ENCODE results near the gene ZNF469. TPM values are rescaled to one million over a fixed set of nuclear protein-coding genes. Genes with fewer than 3 reads are reported as not detected.
"Not testable (repeated sequence)": the region's sequence is repeated elsewhere in the genome, so short reads cannot be mapped to it uniquely, and the experiment has no call there.

The ZNF469 gene
- total RNA-seq, 2 experiments from 2014 or later: 0.24 to 0.31 TPM

DNA sequence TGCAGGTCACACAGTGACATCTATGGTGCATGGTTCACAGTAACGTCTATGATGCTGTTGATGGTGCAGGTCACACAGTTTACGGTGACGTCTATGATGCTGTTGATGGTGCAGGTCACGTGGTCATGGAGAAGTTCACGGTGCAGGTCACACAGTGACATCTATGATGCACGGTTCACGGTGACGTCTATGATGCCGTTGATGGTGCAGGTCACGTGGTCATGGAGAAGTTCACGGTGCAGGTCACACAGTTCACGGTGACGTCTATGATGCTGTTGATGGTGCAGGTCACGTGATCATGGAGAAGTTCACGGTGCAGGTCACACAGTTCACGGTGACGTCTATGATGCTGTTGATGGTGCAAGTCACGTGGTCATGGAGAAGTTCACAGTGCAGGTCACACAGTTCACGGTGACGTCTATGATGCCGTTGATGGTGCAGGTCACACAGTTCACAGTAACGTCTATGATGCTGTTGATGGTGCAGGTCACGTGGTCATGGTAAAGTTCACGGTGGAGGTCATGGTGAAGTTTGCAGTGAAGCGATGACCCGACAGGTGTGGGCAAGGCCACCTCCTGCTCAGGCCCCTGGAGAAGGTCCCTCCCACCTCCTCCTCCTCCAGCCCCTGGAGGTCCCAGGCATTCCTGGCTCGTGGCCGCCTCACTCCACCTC, 27.7 kb downstream of the ZNF469 start:
- DNase-seq; intact Hi-C loops (cut with micrococcal nuclease); H3K9me3 Mint-ChIP-seq; H3K4me3 Mint-ChIP-seq; H3K36me3 Mint-ChIP-seq; POLR2A ChIA-PET; CTCF ChIA-PET; H3K4me1 Mint-ChIP-seq (ENCODE audit: low read depth); H3K27me3 Mint-ChIP-seq; H3K27ac Mint-ChIP-seq: not testable (repeated sequence)

GRCh38 chr16:88411951-88412576, 29.3 kb downstream of the ZNF469 start:
- Mint-ChIP-seq H3K4me3 (no peak overlapping the region), H3K36me3 (no peaks in the 10 kb centered on the region), H3K4me1 (ENCODE audit: low read depth) (peaks cover 2% of the 10 kb centered on the region), H3K9me3 (no peaks in the 10 kb centered on the region), H3K27ac (no peak overlapping the region), H3K27me3 (no peaks in the 10 kb centered on the region)
- intact Hi-C loops (cut with micrococcal nuclease): no loop called here
- no peak for DNase-seq
- ChIA-PET CTCF (no interaction called here), POLR2A (no interaction called here)

- intact Hi-C loops (cut with micrococcal nuclease): no loop called here
- ChIA-PET CTCF (no interaction called here), POLR2A (no interaction called here)
- Mint-ChIP-seq H3K9me3 (no peaks in the 10 kb centered on the region), H3K27me3 (no peaks in the 10 kb centered on the region), H3K4me1 (ENCODE audit: low read depth) (peaks cover 2% of the 10 kb centered on the region), H3K4me3 (no peak overlapping the region), H3K27ac (no peak overlapping the region), H3K36me3 (no peaks in the 10 kb centered on the region)
- DNase-seq: no peak
Observed at GRCh38 chr16:88412766-88413165, 30.0 kb downstream of the ZNF469 start.

GRCh38 chr16:88413231-88413630, 30.5 kb downstream of the ZNF469 start:
- no peaks in the 10 kb centered on the region for H3K9me3 Mint-ChIP-seq
- no peaks in the 10 kb centered on the region for H3K36me3 Mint-ChIP-seq
- POLR2A ChIA-PET: no interaction called here
- no peak overlapping the region for H3K4me3 Mint-ChIP-seq
- intact Hi-C loops (cut with micrococcal nuclease): no loop called here
- no peaks in the 10 kb centered on the region for H3K4me1 Mint-ChIP-seq (ENCODE audit: low read depth)
- H3K27ac Mint-ChIP-seq: no peak overlapping the region
- H3K27me3 Mint-ChIP-seq: no peaks in the 10 kb centered on the region
- no peak for DNase-seq
- CTCF ChIA-PET: no interaction called here

- ChIA-PET POLR2A (no interaction called here), CTCF (no interaction called here)
- H3K4me1 Mint-ChIP-seq (ENCODE audit: low read depth): no peaks in the 10 kb centered on the region
- no peaks in the 10 kb centered on the region for H3K27me3 Mint-ChIP-seq
- no peak overlapping the region for H3K27ac Mint-ChIP-seq
- no peak for DNase-seq
- no peaks in the 10 kb centered on the region for H3K9me3 Mint-ChIP-seq
- H3K4me3 Mint-ChIP-seq: no peak overlapping the region
- intact Hi-C loops (cut with micrococcal nuclease): no loop called here
- H3K36me3 Mint-ChIP-seq: no peaks in the 10 kb centered on the region
Observed at GRCh38 chr16:88413631-88414030, 30.9 kb downstream of the ZNF469 start.

- H3K27me3 Mint-ChIP-seq: no peaks in the 10 kb centered on the region
- POLR2A ChIA-PET: no interaction called here
- intact Hi-C loops (cut with micrococcal nuclease): no loop called here
Observed at GRCh38 chr16:88414521-88415380, 32.0 kb downstream of the ZNF469 start.

GRCh38 chr16:88415381-88415705, 32.6 kb downstream of the ZNF469 start:
- no peak overlapping the region for H3K27ac Mint-ChIP-seq
- no peaks in the 10 kb centered on the region for H3K4me1 Mint-ChIP-seq (ENCODE audit: low read depth)
- H3K4me3 Mint-ChIP-seq: no peak overlapping the region
- ChIA-PET POLR2A (no interaction called here), CTCF (no interaction called here)
- H3K36me3 Mint-ChIP-seq: no peaks in the 10 kb centered on the region
- H3K9me3 Mint-ChIP-seq: no peaks in the 10 kb centered on the region
- DNase-seq: no peak
- intact Hi-C loops (cut with micrococcal nuclease): no loop called here
- H3K27me3 Mint-ChIP-seq: no peaks in the 10 kb centered on the region

More at GRCh38 chr16:88414521-88415380, 32.0 kb downstream of the ZNF469 start:
- H3K4me3 Mint-ChIP-seq: no peak overlapping the region
- no peaks in the 10 kb centered on the region for H3K36me3 Mint-ChIP-seq
- DNase-seq: no peak
- CTCF ChIA-PET: no interaction called here
- H3K27ac Mint-ChIP-seq: no peak overlapping the region
- no peaks in the 10 kb centered on the region for H3K4me1 Mint-ChIP-seq (ENCODE audit: low read depth)
- H3K9me3 Mint-ChIP-seq: no peaks in the 10 kb centered on the region

- no peak overlapping the region for H3K27ac Mint-ChIP-seq
- no peaks in the 10 kb centered on the region for H3K27me3 Mint-ChIP-seq
- H3K4me3 Mint-ChIP-seq: no peak overlapping the region
- ChIA-PET POLR2A (no interaction called here), CTCF (no interaction called here)
- H3K4me1 Mint-ChIP-seq (ENCODE audit: low read depth): no peaks in the 10 kb centered on the region
- intact Hi-C loops (cut with micrococcal nuclease): no loop called here
- no peak for DNase-seq
- H3K36me3 Mint-ChIP-seq: no peaks in the 10 kb centered on the region
- H3K9me3 Mint-ChIP-seq: no peaks in the 10 kb centered on the region
Observed at GRCh38 chr16:88415713-88416323, 33.1 kb downstream of the ZNF469 start.

DNA sequence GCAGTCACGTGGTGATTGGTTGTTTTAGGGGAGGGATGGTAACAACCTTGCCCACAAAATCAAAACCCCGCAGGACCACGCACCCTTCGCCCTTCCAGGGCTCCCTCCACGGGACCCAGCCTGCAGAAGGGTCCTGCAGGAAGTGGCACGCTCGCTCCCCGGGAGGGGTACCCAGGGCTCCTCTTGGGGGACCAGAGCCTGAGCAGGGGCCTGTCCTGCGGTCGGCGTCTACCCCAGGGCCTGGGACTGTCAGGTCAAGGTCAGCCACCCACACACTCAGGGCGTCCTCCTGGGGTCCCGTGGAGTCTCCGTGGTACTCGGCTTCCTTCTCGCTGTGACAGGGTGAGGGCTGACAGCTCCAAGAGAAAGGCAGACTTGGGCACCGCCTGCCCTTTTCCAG, 33.9 kb downstream of the ZNF469 start:
- Mint-ChIP-seq H3K27ac (no peak overlapping the region), H3K4me3 (no peak overlapping the region), H3K9me3 (no peaks in the 10 kb centered on the region), H3K36me3 (no peaks in the 10 kb centered on the region), H3K27me3 (no peaks in the 10 kb centered on the region), H3K4me1 (ENCODE audit: low read depth) (no peaks in the 10 kb centered on the region)
- POLR2A ChIA-PET: no interaction called here
- DNase-seq: no peak
- intact Hi-C loops (cut with micrococcal nuclease): no loop called here
- CTCF ChIA-PET: no interaction called here

- DNase-seq: no peak
- H3K9me3 Mint-ChIP-seq: no peaks in the 10 kb centered on the region
- POLR2A ChIA-PET: no interaction called here
- no peaks in the 10 kb centered on the region for H3K36me3 Mint-ChIP-seq
- intact Hi-C loops (cut with micrococcal nuclease): no loop called here
- CTCF ChIA-PET: interaction anchor here (1.2 kb wide), 1 partner anchor 18 kb away, joined by 3 read pairs; no protein-coding TSS in a partner anchor
- no peaks in the 10 kb centered on the region for H3K4me1 Mint-ChIP-seq (ENCODE audit: low read depth)
- H3K27ac Mint-ChIP-seq: no peak overlapping the region
- no peak overlapping the region for H3K4me3 Mint-ChIP-seq
- no peaks in the 10 kb centered on the region for H3K27me3 Mint-ChIP-seq
Observed at GRCh38 chr16:88417684-88418476, 35.1 kb downstream of the ZNF469 start.

GRCh38 chr16:88418869-88419268, 36.1 kb downstream of the ZNF469 start:
- no peak for DNase-seq
- Mint-ChIP-seq H3K36me3 (no peaks in the 10 kb centered on the region), H3K27ac (no peak overlapping the region), H3K9me3 (no peaks in the 10 kb centered on the region), H3K27me3 (no peaks in the 10 kb centered on the region), H3K4me1 (ENCODE audit: low read depth) (no peaks in the 10 kb centered on the region), H3K4me3 (no peak overlapping the region)
- ChIA-PET CTCF (no interaction called here), POLR2A (no interaction called here)
- intact Hi-C loops (cut with micrococcal nuclease): no loop called here

- CTCF ChIA-PET: no interaction called here
- Mint-ChIP-seq H3K4me3 (no peak overlapping the region), H3K4me1 (ENCODE audit: low read depth) (no peaks in the 10 kb centered on the region), H3K27ac (no peak overlapping the region), H3K36me3 (no peaks in the 10 kb centered on the region), H3K27me3 (no peaks in the 10 kb centered on the region), H3K9me3 (no peaks in the 10 kb centered on the region)
- intact Hi-C loops (cut with micrococcal nuclease): no loop called here
- POLR2A ChIA-PET: no interaction called here
- no peak for DNase-seq
Observed at GRCh38 chr16:88419790-88420189, 37.0 kb downstream of the ZNF469 start.

Measured in activated CD4-positive, alpha-beta memory T cell treated with anti-CD3 and anti-CD28 coated beads for 36 hours (primary cell).